GM18526 (cell line): ENCODE measurements around the gene SMAD5.

Experiments
- POLR2A ChIP-seq: IDR thresholded peaks from 3 replicates; pipeline ENCODE4 v1.6.1; 2011; ENCODE audit not compliant: insufficient read length; ENCODE audit errors: extremely low read depth

The SMAD5 gene

GRCh38 chr5:136132557-136133221 lies at the start of gene SMAD5:
TSS of gene SMAD5 (plus strand) at chr5:136132845. CDS start at chr5:136153761, 20,916 bp downstream.
- peak; percentile 58 for TF ChIP-seq POLR2A

DNA sequence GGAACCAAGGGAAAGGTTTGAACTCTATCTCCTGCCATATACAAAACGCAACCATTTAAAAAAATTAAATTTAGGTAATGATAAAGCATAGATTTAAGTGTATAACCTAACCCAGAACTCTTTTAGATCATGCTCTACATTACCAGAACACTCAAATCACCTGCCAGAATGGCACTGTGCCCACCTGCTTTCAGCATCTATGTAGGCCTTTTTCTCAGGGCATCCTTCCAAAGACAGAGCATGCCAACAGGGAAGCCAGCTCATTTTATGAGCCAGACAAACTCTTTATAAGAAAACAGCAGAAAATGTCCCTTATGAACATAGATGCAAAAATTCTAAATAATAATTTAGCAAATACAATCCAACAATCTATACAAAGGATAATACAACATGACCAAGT lies 47.9 kb upstream of the SMAD5 start:
- TF ChIP-seq POLR2A = no peak

GRCh38 chr5:136086783-136087566 lies 45.7 kb upstream of the SMAD5 start:
- no peak for TF ChIP-seq POLR2A

DNA sequence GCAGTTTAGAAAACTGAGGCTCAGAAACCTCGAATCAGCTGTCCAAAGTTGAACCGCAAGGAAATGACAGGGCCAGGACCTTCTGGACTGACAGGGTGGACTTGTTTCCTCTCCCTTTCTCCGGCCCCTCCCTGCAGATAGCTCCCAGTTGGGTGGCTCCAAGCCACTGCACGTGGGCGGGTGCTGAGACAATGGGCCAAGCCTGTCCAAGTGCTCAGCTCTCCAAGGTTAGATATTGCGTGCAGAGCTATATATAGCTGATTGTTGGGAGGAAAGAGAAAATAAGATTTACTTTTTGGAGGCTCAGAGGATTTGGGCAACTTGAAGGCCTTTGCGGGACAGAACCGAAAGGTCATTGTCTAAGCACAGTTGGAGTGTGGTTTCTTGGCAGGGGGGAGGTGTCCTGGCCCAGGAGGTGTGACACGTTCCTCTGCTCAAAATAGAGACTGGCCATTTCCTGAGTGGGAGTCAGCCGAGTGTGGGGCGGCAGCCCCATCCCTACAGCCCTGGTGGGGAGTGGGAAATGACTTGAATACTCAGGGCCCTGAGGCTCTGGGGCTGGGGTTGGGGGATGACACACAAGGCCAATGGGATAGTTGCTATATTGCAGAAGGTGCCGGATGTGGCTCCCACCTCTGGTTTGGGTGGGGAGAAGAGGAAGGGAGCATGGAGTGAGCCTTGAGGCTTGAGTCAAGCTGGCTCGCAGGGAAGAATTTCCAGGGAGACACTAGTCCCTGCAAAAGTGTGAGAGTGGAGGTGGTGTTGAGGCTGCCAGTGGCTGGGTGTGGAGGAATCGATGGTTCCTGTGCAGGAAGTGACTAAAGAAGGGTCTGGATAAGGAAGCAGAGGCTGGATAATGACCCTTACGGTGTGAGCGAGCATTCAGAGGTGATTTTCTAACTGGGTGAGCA lies 44.4 kb upstream of the SMAD5 start:
- no peak for TF ChIP-seq POLR2A

DNA sequence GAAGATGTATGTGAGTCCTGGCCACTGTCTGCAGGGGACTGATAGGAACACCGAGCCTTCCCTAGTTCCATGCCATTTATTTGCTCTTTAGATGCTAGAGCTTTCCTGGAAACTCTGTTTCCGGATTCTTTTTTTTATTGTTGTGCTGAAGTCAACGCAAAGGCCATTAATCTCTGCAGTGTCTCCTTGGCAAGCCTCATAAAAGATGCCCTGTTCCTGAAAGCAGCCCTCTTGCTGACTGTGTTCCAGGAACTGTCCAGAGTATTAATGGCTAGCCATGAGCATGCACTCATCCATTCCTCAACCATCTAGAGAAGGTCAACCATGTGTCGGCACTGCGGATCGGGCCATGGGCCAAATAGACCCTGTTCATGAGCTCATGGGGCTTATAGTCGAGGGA lies 42.9 kb upstream of the SMAD5 start:
- TF ChIP-seq POLR2A = no peak

DNA sequence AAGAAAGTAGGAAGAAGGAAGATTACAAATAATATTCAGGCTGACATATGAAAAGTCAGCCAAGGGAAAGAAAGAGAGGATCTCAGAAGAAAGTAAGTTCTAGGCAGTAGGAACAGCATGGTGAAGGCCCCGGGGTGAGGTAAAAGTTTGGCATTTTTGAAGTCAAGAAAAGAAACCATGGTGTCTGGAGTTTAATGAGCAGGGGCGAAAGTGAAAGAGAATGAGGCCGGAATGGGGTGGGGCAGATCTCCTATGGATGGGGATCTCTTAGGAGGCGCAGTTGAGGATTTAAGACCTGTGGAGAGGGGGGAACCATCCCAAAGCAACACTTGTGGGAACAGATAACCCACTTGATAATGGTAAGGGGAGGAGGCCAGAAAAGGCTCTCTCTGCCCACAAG lies 42.3 kb upstream of the SMAD5 start:
- no peak for TF ChIP-seq POLR2A

DNA sequence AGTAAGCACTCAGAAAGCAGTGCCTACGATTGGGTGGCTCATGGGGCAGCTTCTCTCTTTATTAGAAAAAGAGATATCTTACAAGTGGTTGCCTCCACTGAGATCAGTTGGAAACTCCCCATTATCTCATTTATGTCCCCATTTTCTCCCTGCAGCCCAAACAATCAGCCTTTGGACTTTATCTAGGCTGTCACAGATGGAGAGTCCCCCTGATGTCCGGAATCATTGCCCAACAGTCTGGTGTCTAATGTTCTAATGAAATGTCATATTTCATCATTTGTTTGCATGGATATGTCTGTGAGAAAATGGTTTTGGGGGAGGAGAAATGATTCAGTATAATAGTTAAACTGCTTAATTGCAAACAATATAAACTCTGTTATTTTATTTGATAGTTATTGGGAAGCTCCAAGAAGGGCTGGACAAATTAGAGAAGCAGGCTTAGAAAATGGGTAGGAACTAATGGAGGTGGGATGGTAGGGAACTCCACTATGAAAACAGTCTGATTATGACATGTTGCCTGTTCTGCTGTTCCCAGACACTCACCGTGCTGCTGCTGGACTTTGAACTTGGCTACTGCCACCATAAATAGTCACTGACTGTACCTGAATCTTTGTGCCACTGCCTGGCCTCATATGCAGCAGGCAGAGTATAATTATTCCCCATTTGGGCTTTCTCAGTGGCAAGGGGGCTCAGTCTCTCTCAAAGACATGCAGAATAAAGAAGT lies 38.3 kb upstream of the SMAD5 start:
- no peak for TF ChIP-seq POLR2A

DNA sequence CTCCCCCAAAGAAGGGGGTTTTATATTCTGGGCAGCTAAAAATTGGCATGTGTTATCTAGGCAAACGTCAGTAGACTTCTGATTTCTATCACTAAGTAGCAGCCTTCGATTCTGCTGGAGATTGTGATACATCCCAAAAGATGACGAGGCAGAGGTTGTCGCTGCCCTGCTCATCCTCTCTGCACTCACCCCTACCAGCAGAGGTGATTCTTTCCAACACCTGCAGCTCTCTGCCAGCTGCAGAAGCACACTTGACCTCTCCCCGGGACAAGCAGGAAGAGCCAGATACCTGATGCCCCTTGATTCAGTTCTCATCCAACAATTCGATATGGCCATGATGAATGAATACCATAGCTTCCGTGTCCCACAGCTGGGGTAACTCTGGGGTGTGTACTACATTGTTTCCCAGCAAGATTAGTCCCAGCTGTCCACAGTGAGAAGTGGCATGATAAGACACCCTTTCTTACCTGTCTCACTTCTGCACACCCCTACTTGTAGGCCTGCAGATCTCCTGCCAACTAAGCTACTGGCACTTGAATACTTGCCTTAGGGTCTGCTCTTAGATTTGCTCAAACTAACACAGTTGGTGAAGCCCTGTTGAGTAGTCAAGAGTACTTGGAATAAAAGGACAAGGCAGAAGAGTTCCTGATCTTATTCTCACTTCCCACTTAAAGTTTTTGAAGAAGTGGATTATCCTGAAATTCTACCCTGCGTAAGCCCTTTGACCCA lies 37.6 kb upstream of the SMAD5 start:
- TF ChIP-seq POLR2A = no peak

GRCh38 chr5:136098176-136098575 lies 34.5 kb upstream of the SMAD5 start:
- no peak for TF ChIP-seq POLR2A

GRCh38 chr5:136099870-136100269 lies 32.8 kb upstream of the SMAD5 start:
- no peak for TF ChIP-seq POLR2A

DNA sequence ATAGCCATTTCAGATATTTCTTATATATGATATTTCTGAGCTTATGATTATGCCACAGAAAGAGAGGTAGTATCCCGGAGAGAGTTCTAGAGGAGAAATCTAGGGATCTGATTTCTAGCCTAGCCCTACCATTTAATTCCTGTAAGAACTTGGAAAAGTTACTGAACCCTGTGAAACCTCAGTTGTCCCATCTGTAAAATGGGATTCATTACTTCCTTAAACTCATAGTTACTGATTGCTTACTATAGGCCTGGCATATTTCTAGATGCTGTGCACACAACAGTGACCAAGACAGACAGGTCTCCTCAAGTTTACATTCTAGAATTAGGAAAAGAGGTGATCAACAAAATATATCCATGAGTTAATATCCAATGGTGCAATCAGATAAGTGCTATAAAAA lies 30.8 kb upstream of the SMAD5 start:
- no peak for TF ChIP-seq POLR2A

DNA sequence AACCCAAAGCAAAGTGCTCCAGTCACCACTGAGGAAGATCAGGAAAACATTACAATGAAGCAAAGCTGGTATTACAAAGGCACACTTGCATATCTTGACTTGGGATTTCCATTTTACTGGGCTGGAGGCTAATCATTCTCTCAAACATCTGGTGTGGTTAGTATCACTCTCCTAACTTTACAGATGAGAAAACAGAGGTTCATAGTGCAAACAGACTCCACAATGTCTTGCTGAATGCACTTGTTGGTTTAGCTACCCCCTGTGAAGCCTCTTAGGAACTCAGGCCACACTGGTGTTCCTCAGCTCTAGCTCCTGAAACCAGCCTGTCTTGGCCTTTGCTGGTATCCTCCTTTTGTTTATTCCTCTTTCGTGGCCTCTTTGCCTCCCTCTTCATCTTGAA lies 29.5 kb upstream of the SMAD5 start:
- no peak for TF ChIP-seq POLR2A

DNA sequence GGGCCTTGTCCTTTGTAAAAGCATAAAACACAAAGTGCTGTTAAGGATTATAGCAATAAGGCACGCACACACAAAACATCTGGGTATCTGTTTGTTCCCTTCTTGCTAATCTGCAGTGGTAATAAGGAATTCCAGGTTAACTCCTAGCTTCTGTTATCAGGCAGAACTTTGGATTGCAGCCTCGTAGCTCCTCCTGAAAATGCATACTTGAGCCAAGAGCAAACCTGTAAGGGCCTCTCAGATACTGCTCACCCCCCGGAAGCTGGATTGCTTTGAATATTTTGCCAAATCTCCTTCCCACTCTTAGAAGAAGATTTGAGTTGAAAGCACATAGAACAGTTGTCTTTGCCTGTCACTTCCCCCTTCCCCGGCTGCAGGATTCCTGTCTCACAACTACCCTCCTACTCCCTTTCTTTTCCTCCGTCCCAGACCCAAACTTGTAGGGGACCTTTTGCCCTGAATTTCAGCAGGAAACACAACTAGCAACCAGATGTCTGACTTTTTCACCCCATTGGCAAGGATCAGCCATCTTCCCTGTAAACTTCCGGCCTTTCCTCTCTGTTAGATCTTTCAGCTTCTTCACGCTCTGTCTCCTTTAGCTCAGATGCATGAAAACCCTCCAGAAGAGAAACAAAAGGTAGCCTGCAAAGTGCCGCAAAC lies 28.2 kb upstream of the SMAD5 start:
- TF ChIP-seq POLR2A = no peak

DNA sequence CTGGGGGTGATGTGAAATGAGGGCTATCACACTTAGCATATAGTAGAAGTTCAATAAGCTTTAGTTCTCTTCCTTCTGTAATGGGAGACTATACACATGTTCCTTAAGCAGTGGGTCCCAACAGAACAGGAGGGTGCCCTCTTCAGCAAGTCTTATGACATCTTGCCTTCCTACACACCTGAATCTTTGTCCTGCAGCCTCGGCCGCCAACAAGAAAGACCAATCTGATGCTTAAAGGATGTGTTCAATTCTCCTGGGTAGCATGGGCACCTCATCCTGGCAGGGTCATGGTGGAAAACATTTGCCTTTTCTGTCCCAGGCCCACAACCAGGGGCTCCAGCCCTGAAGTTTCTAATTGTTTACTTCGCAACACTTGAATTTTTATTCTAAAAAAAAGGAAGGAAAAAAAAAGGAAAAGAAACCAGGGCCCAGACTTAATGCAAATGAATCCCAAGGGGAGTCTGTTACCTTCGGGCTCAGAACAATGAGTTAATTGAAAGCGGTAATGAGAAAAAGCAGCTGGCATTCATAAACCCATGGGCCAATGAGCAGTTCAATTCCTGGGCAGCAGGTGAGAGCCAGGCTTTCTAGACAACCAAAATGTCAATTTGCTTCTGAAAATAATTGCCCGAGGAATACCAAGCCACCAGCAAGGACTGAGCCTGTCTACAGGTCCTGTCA lies 26.2 kb upstream of the SMAD5 start:
- TF ChIP-seq POLR2A = no peak

- TF ChIP-seq POLR2A = no peak
Observed at GRCh38 chr5:136108180-136108611, 24.4 kb upstream of the SMAD5 start.
